Sigmoid colon (tissue), 7 donors: Measurements from ENCODE around the gene MYO15A. TPM values are rescaled to one million over a fixed set of nuclear protein-coding genes. Genes with fewer than 3 reads are reported as not detected.
"Not testable (repeated sequence)": the region's sequence is repeated elsewhere in the genome, so short reads cannot be mapped to it uniquely, and the experiment has no call there.

Experiments used
- DNase-seq: peaks from one replicate; pipeline ENCODE4 v3.0.0-alpha.2; 2019
- H3K27ac ChIP-seq, 4 donors: fragments of 200-600 bp; sonication (generic); one replicate each; pipeline ENCODE4 v1.5.1; 2016 to 2019; ENCODE audit warnings: mild to moderate bottlenecking in 1 of 4
- H3K27me3 ChIP-seq, 3 donors: fragments of 200-600 bp; sonication (generic); one replicate each; pipeline ENCODE4 v1.5.1; 2019; ENCODE audit warnings: mild to moderate bottlenecking in 1 of 3
- H3K36me3 ChIP-seq, 4 donors: fragments of 200-600 bp; sonication (generic); one replicate each; pipeline ENCODE4 v1.5.1; 2016 to 2019
- H3K4me1 ChIP-seq, 4 donors: fragments of 200-600 bp; sonication (generic); one replicate each; pipeline ENCODE4 v1.5.1; 2017 to 2019
- H3K4me3 ChIP-seq, 4 donors: fragments of 200-600 bp; sonication (generic); one replicate each; pipeline ENCODE4 v1.5.1; 2017 to 2019; ENCODE audit warnings: mild to moderate bottlenecking in 2 of 4, moderate library complexity in 1 of 4
- H3K9me3 ChIP-seq, 4 donors: fragments of 200-600 bp in 3 of 4; sonication (generic) in 3 of 4; one replicate each; pipeline versions ENCODE4 v1.5.1 to v1.6.1; 2013 to 2019
- EP300 ChIP-seq, 4 donors: sonication (generic); formaldehyde crosslinking; IDR thresholded peaks; one replicate each; pipeline ENCODE4 v1.6.1; 2017; ENCODE audit warnings: antibody characterized with exemption in 4 of 4
- POLR2A ChIP-seq, 2 donors: fragments of 450-650 bp; IDR thresholded peaks; one replicate each; pipeline ENCODE4 v1.6.1; 2016; ENCODE audit warnings: antibody characterized with exemption in 2 of 2, mild to moderate bottlenecking in 2 of 2, moderate library complexity in 2 of 2
- POLR2AphosphoS5 ChIP-seq, 4 donors: sonication (generic); formaldehyde crosslinking; IDR thresholded peaks; one replicate each; pipeline ENCODE4 v1.6.1; 2017; ENCODE audit warnings: antibody characterized with exemption in 4 of 4
- WGBS, 2 donors: extraction: QIAGEN DNeasy Blood & Tissue Kit; methylation state at CpG; one replicate each; pipeline ENCODE4 v1.1.7; 2013; 5-methylcytosine and 5-hydroxymethylcytosine counted together
- intact Hi-C: fragments of 100-400 bp; cut with DNase I; formaldehyde crosslinking; loops from one replicate; pipeline ENCODE4 v1.15.1; 2023
- polyA plus RNA-seq, 3 donors: library from polyadenylated mRNA; stranded (reverse); fragments of 200-250 nt; gene quantifications; one replicate each; pipeline ENCODE4 v1.2.3, GENCODE V29; 2013
- total RNA-seq, 4 donors: library from RNA; depleted of rRNA; stranded (reverse); fragments of >200 nt; gene quantifications; one replicate each; pipeline ENCODE4 v1.1.0, GENCODE V29; 2016
- TF ChIP-seq, protein P1 (sequence below), 4 experiments: fragments of 450-650 bp in 3 of 4; fragments of 200-600 bp in 1 of 4; IDR thresholded peaks; one replicate each; pipeline ENCODE4 v1.5.1; 2016 to 2019; ENCODE audit warnings: antibody characterized with exemption in 4 of 4, mild to moderate bottlenecking in 3 of 4, moderate library complexity in 2 of 4
- donor health status: healthy with polysubstance abuse.
- donor health status: Bipolar disorder and iron deficiency.
- donor health status: healthy.

MYO15A gene
- total and polyA plus RNA-seq, 7 donors, result 0.60 to 3.6 (median 0.72) TPM; not detected in 1

DNA sequence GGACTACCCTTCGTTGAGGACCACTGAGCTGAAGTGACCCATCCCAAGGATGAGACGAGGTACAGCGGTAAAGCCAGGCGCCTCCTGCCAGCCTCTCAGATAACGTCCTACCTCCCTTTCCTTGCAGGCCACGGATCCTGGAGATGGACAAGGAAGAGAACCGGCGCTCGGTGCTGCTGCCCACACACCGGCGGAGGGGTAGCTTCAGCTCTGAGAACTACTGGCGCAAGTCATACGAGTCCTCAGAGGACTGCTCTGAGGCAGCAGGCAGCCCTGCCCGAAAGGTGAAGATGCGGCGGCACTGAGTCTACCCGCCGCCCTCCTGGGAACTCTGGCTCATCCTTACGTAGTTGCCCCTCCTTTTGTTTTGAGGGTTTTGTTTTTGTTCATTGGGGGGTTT, 99.5 kb downstream of the MYO15A start:
- intact Hi-C loops, result no loop called here
- TF ChIP-seq, protein P1, sequence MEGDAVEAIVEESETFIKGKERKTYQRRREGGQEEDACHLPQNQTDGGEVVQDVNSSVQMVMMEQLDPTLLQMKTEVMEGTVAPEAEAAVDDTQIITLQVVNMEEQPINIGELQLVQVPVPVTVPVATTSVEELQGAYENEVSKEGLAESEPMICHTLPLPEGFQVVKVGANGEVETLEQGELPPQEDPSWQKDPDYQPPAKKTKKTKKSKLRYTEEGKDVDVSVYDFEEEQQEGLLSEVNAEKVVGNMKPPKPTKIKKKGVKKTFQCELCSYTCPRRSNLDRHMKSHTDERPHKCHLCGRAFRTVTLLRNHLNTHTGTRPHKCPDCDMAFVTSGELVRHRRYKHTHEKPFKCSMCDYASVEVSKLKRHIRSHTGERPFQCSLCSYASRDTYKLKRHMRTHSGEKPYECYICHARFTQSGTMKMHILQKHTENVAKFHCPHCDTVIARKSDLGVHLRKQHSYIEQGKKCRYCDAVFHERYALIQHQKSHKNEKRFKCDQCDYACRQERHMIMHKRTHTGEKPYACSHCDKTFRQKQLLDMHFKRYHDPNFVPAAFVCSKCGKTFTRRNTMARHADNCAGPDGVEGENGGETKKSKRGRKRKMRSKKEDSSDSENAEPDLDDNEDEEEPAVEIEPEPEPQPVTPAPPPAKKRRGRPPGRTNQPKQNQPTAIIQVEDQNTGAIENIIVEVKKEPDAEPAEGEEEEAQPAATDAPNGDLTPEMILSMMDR (IDR thresholded peaks at IDR 0.05), result no peak
- TF ChIP-seq EP300 (IDR thresholded peaks at IDR 0.05) (no peak), POLR2AphosphoS5 (IDR thresholded peaks at IDR 0.05) (no peak), POLR2A (IDR thresholded peaks at IDR 0.05) (no peak)
- Histone ChIP-seq H3K9me3 (no peaks in the 10 kb centered on the region), H3K27me3 (no peaks in the 10 kb centered on the region), H3K4me3 (no peak overlapping the region), H3K36me3 (peaks cover 5 to 79% (median 40%) of the 10 kb centered on the region in 4 donors), H3K4me1 (peaks cover 0 to 18% (median 13%) of the 10 kb centered on the region in 4 donors), H3K27ac (no peak overlapping the region)
- WGBS, 2 donors, result 93 to 94% methylated on average over 19 of the region's 19 CpGs
- no peak for DNase-seq

DNA sequence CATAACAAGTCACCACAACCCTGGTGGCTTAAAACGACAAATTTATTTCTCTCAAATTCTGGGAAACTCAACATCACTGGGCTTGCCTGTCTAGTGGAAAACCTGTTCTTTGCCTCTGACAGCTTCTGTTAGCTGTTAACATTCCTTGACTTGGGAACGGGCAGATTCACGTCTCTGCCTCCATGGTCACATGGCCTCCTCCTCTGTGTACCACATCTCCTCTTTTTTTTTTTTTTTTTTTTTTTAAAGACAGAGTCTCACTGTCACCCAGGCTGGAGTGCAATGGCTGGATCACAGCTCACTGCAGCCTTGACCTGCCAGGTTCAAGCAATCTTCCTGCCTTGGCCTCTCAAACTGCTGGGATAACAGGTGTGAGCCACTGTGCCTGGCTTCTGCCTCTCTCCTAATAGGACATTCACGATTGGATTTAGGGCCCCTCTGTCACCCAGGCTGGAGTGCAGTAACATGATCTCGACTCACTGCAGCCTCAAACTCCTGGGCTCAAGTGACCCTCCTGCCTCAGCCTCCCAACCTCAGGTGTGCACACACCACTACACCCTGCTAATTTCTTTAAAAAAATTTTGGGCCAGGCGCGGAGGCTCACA, 105.2 kb downstream of the MYO15A start:
- H3K9me3 ChIP-seq, result no peaks in the 10 kb centered on the region
- no peaks in the 10 kb centered on the region for H3K4me1 ChIP-seq
- no peak overlapping the region for H3K4me3 ChIP-seq
- peaks cover 0 to 26% (median 17%) of the 10 kb centered on the region in 4 donors for H3K36me3 ChIP-seq
- DNase-seq, result no peak
- H3K27me3 ChIP-seq, result no peaks in the 10 kb centered on the region
- WGBS, 2 donors, result 67 to 79% methylated on average over 7 of the region's 7 CpGs
- TF ChIP-seq POLR2AphosphoS5 (IDR thresholded peaks at IDR 0.05) (no peak), EP300 (IDR thresholded peaks at IDR 0.05) (no peak), POLR2A (IDR thresholded peaks at IDR 0.05) (no peak)
- TF ChIP-seq, protein P1 (IDR thresholded peaks at IDR 0.05), result no peak
- H3K27ac ChIP-seq, result no peak overlapping the region
- intact Hi-C loops, result no loop called here

DNA sequence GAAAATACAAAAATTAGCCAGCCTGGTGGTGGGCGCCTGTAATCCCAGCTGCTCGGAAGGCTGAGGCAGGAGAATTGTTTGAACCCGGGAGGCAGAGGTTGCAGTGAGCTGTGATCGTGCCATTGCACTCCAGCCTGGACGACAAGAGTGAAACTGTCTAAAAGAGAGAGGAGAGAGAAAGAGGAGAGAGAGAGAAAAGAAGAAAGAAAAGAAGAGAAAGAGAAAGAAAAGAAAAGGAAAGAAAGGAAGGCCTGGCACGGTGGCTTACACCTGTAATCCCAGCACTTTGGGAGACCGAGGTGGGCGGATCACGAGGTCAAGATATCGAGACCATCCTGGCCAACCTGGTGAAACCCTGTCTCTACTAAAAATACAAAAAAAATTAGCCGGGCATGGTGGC, 108.3 kb downstream of the MYO15A start:
- not testable (repeated sequence) for H3K9me3 ChIP-seq, H3K27ac ChIP-seq, H3K4me1 ChIP-seq, H3K27me3 ChIP-seq, H3K36me3 ChIP-seq, DNase-seq, H3K4me3 ChIP-seq
- intact Hi-C loops, result loop anchor here (5.0 kb wide), 1 partner anchor 75 kb away; no protein-coding TSS in a partner anchor
- WGBS, 2 donors, result 83 to 92% methylated on average over 11 of the region's 11 CpGs

DNA sequence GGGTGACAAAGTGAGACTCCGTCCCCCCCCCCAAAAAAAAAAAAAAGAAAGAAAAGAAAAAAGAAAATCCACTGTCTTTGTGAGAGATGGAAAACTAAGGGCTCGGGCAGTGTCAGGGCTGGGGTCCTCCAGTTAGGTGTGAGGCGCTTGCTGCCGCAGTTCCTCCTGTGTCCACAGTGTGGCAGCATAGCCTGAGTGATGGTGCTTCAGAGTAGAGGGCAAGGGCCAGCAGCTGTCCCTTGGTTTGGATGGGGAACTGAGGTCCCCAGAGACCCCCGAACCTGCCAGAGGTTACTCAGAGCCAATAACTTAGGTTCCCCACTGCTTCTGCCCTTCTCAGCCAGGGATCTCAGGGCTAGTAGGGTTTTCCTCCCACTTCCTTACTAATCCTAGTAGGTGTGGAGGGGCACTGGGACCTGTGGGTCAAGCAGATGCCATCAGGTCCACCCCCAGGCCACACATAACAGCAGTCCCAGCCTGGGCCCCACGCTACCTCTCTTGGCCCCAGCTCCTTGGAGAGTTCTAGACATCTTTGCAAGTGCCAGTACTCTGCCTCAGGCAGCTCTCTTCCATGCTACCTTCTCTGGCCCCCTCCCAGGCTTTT, 109.0 kb downstream of the MYO15A start:
- no peak overlapping the region for H3K4me3 ChIP-seq
- WGBS, 2 donors, result 4 to 10% methylated on average over 6 of the region's 6 CpGs
- no peaks in the 10 kb centered on the region for H3K27me3 ChIP-seq
- intact Hi-C loops, result loop anchor here (5.0 kb wide), 1 partner anchor 75 kb away; no protein-coding TSS in a partner anchor
- peaks cover 0 to 5% (median 0%) of the 10 kb centered on the region in 4 donors for H3K4me1 ChIP-seq
- H3K9me3 ChIP-seq, result no peaks in the 10 kb centered on the region
- peak; percentile 87 for DNase-seq
- no peak for TF ChIP-seq EP300 (IDR thresholded peaks at IDR 0.05)
- TF ChIP-seq, protein P1 (IDR thresholded peaks at IDR 0.05), result peak; percentile 50 to 96 (median 80)
- H3K27ac ChIP-seq, result no peak overlapping the region
- H3K36me3 ChIP-seq, result no peaks in the 10 kb centered on the region

DNA sequence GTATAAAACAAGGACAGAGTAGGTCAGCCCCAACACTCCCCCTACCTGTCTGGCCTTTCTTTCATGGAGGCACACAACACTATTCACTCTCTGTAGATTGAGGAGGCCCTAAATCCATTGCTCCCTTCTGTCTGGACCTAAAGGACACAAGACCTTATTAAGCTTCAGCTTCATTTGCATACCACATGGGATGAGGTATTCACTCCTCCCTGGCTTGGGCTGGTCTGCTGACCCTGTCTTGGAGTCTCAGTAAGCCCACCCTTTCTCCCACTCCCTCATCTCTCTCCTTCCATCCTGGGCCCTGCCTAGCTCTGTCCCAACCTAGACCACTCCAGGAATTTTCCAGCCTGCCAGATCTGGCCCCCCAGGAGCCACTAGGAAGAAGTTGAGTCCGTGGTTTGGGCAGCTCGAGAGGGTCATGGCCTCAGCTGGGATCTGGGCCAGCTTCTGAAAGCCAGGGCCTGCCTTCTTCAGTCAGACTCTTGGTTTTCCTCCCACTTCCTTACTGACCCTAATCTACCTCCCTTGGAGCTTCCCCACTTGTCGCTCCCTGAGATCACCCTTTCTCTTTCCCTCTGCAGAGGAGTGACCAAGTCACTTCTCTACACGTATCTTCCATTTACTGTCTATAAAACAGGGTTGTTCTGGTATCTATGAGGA, 110.3 kb downstream of the MYO15A start:
- intact Hi-C loops, result loop anchor here (1.0 to 5.0 kb wide), 2 partner anchors 13 to 77 kb away; no protein-coding TSS in a partner anchor
- DNase-seq, result no peak
- TF ChIP-seq EP300 (IDR thresholded peaks at IDR 0.05) (no peak), POLR2A (IDR thresholded peaks at IDR 0.05) (no peak), POLR2AphosphoS5 (IDR thresholded peaks at IDR 0.05) (no peak)
- TF ChIP-seq, protein P1 (IDR thresholded peaks at IDR 0.05), result no peak
- Histone ChIP-seq H3K4me1 (peaks cover 0 to 5% (median 0%) of the 10 kb centered on the region in 4 donors), H3K9me3 (no peaks in the 10 kb centered on the region), H3K27me3 (no peaks in the 10 kb centered on the region), H3K4me3 (no peak overlapping the region), H3K36me3 (no peaks in the 10 kb centered on the region), H3K27ac (peak overlapping the region in 1 of 4 donors; percentile 5)
- WGBS, 2 donors, result 67 to 69% methylated on average over 4 of the region's 4 CpGs
